Heart right ventricle (tissue), 16 donors: ENCODE measurements around the gene PRDX5. TPM values are rescaled to one million over a fixed set of nuclear protein-coding genes. Genes with fewer than 3 reads are reported as not detected.

Experiments used
- ATAC-seq, 8 donors: fragments of 200-7000 bp; cut with Tn5 transposase; one replicate each; pipeline ENCODE4 v1.9.1; 2020; ENCODE audit warnings: mild to moderate bottlenecking in 8 of 8, moderate library complexity in 8 of 8, moderate number of reproducible peaks in 1 of 8
- DNase-seq, 2 donors: peaks; one replicate each; pipeline ENCODE4 v3.0.0-alpha.2; 2020
- H3K27ac ChIP-seq, 10 donors: fragments of 200-600 bp; sonication (generic) in 2 of 10; one replicate each; pipeline versions ENCODE4 v1.5.0 to v1.8.0; 2020 to 2022; ENCODE audit warnings: mild to moderate bottlenecking in 3 of 10
- H3K27me3 ChIP-seq, 7 donors: fragments of 200-600 bp; one replicate each; pipeline ENCODE4 v1.8.0; 2021 to 2022; ENCODE audit warnings: mild to moderate bottlenecking in 2 of 7
- H3K36me3 ChIP-seq, 9 donors: fragments of 200-600 bp; sonication (generic) in 1 of 9; one replicate each; pipeline versions ENCODE4 v1.5.0 to v1.8.0; 2020 to 2022; ENCODE audit warnings: mild to moderate bottlenecking in 2 of 9
- H3K4me1 ChIP-seq, 9 donors: fragments of 200-600 bp; sonication (generic) in 1 of 9; one replicate each; pipeline versions ENCODE4 v1.5.0 to v1.8.0; 2020 to 2022; ENCODE audit warnings: mild to moderate bottlenecking in 4 of 9
- H3K4me3 ChIP-seq, 10 donors: fragments of 200-600 bp; sonication (generic) in 2 of 10; one replicate each; pipeline versions ENCODE4 v1.5.0 to v1.8.0; 2020 to 2022; ENCODE audit warnings: mild to moderate bottlenecking in 7 of 10, moderate library complexity in 2 of 10
- H3K9me3 ChIP-seq, 11 donors: fragments of 200-600 bp in 10 of 11; sonication (generic) in 2 of 11; one replicate each; pipeline versions ENCODE4 v1.5.0 to v1.8.0; 2013 to 2022; ENCODE audit warnings: mild to moderate bottlenecking in 2 of 11, control low read depth in 1 of 11, moderate library complexity in 1 of 11
- WGBS, 2 donors: extraction: QIAGEN DNeasy Blood & Tissue Kit; methylation state at CpG; one replicate each; pipeline ENCODE4 v1.1.7; 2013; ENCODE audit warnings: inconsistent platforms in 1 of 2; 5-methylcytosine and 5-hydroxymethylcytosine counted together
- intact Hi-C, 10 donors: fragments of 100-400 bp; cut with DNase I; formaldehyde crosslinking; loops; one replicate each; pipeline versions ENCODE4 v1.11.1 to v1.14.2; 2022
- polyA plus RNA-seq, 2 donors: library from polyadenylated mRNA; stranded (reverse); fragments of 200-250 nt; gene quantifications; one replicate each; pipeline ENCODE4 v1.2.3, GENCODE V29; 2013
- total RNA-seq, 10 donors: library from RNA; stranded (reverse); fragmentation: NEBNext Ultra II Directional in 3 of 10; extraction: Animal tissue kit (Norgen Biotek cat#: 25700) in 3 of 10; gene quantifications; one replicate each; pipeline versions ENCODE4 v1.2.1 to v1.2.4, GENCODE V29; 2021 to 2023
- TF ChIP-seq, protein P1 (sequence below), 9 donors: fragments of 200-600 bp; sonication (generic) in 2 of 9; IDR thresholded peaks; one replicate each; pipeline versions ENCODE4 v1.5.0 to v1.8.0; 2021 to 2022; ENCODE audit warnings: antibody characterized with exemption in 9 of 9, mild to moderate bottlenecking in 5 of 9, moderate library complexity in 1 of 9
- donor health status: Arrhythmogenic right ventricular cardiomyopathy.
- donor health status: ischemic (EF 13 %, LVEDD 7.1; RV severe dilation, severe dysfunction).
- donor health status: healthy with polysubstance abuse.
- donor health status: DM: no; HTN: yes; CAD: no.
- donor health status: DM: no; HTN: no; CAD: no.
- donor health status: ischemic (EF 25% LVEDD 6.9; RV normal size, moderate dysfunction).
- donor health status: ischemic (EF 25% LVEDD 5.7; RV mildly dilated, moderate dysfunction).
- donor health status: healthy.
- donor health status: DM: yes; HTN: yes; CAD: no.
- donor health status: Ischemic cardiomyopathy.
- donor health status: ischemic (EF 35%, LVEDD 5.7; RV mildly dilated, moderate dysfunction).
- donor health status: nonischemic (EF 11% LVEDD 7.7; RV severe dilation, severe dysfunction).
- donor health status: DM: yes; HTN: yes; CAD: no.
- donor health status: PGD.
- donor health status: ischemic (EF 29% LVEDD 5.4; RV normal size, mild dysfunction).
- donor health status: nonischemic (EF 23%, LVEDD 6.1; RV moderate dilation, normal function).

The PRDX5 gene
- total and polyA plus RNA-seq, 12 donors, result 264 to 750 (median 292) TPM

DNA sequence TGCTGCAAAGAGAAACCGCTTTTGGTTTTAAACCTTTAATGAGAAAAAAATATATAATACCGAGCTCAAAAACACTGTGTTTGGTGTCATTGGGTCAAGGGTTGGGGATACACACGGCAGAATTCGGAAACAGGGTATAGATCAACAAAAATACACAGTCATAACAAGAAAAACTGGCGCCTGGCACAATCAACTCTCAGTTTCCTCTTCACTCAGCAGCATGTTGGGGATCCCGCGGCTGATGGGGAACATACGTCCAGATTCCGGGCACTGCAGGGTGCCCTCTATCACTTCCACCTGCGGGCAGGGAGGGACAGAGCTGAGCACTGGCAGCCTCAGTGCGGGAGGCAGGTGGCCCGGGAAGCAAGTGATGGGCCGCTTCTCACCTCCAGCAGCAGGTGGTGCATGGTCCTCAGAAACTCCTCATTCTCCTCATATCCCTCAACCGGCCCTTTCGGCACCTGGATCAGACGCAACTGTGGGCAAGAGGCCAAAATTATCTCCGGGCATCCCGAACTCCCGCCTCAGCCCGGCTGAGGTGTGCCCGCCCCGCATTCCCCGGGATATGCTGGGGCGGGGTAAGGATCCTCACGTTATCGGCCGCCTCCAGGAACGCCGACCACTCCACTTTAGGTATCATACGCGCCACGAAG is 1.1 kb upstream of the PRDX5 start:
- peaks cover 8 to 57% (median 38%) of the 10 kb centered on the region in 9 donors for H3K4me1 ChIP-seq
- intact Hi-C loops, result loop anchor here in 6 of 10 donors (1.0 to 5.0 kb wide), 3 partner anchors 11 to 41 kb away; partner anchors contain the start of genes RPS6KA4 (in 4 of the 6) and ESRRA (in 1 of the 6)
- no peaks in the 10 kb centered on the region for H3K27me3 ChIP-seq
- no peaks in the 10 kb centered on the region for H3K9me3 ChIP-seq
- H3K27ac ChIP-seq, result peak overlapping the region; percentile 91 to 100 (median 98)
- 7 to 9% methylated on average over 32 of the region's 32 CpGs for WGBS, 2 donors
- H3K36me3 ChIP-seq, result peaks cover 0 to 49% (median 19%) of the 10 kb centered on the region in 9 donors
- TF ChIP-seq, protein P1, sequence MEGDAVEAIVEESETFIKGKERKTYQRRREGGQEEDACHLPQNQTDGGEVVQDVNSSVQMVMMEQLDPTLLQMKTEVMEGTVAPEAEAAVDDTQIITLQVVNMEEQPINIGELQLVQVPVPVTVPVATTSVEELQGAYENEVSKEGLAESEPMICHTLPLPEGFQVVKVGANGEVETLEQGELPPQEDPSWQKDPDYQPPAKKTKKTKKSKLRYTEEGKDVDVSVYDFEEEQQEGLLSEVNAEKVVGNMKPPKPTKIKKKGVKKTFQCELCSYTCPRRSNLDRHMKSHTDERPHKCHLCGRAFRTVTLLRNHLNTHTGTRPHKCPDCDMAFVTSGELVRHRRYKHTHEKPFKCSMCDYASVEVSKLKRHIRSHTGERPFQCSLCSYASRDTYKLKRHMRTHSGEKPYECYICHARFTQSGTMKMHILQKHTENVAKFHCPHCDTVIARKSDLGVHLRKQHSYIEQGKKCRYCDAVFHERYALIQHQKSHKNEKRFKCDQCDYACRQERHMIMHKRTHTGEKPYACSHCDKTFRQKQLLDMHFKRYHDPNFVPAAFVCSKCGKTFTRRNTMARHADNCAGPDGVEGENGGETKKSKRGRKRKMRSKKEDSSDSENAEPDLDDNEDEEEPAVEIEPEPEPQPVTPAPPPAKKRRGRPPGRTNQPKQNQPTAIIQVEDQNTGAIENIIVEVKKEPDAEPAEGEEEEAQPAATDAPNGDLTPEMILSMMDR (IDR thresholded peaks at IDR 0.05), result peak in 1 of 9 donors; percentile 13
- DNase-seq (no peak), ATAC-seq (peak in 2 of 8 donors; percentile 0 to 3)
- H3K4me3 ChIP-seq, result peak overlapping the region; percentile 45 to 94 (median 81)

DNA sequence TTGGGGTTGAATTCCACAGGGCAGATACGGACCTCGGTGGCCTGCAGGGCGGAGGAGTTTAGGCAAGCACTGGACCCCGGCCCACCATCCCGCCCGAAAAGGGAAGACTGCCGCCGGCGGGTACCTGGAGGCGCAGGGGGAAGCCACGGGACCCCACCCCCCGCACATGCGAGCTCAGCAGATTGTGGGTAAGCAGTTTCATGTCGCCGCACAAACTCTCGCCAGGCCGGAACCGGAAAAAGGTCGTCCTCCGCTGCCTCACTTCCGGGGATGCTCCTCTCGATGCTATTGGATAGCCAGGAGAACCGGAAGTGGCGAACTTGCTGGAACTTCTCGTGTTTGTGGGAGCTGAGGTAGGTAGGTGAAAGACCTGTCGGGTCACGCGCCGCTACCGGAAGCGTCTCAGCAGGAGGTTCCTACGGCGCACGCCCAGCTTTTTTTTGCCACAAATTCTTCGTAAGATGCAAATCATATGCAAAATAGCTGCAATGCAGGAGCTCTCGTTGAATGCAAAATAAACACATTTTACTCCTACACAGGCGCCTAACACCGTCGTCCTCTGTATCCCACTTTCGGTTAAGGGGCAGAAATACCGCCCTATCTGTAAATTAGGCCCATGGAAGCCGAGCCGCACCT is 478 bp upstream of the PRDX5 start, which contains the start of gene TRMT112:
TSS of gene TRMT112 (minus strand) at position 235 of the 636 bp plus-strand sequence. CDS start at position 202, 33 bp downstream.
- H3K27me3 ChIP-seq, result no peaks in the 10 kb centered on the region
- DNase-seq (peak; percentile 91 to 98), ATAC-seq (peak; percentile 78 to 93 (median 88))
- no peaks in the 10 kb centered on the region for H3K9me3 ChIP-seq
- H3K4me3 ChIP-seq, result peak within 1 kb of the TSS; percentile 45 to 94 (median 82)
- peak within 1 kb of the TSS; percentile 91 to 100 (median 98) for H3K27ac ChIP-seq
- TF ChIP-seq, protein P1 (IDR thresholded peaks at IDR 0.05), result no peak
- H3K36me3 ChIP-seq, result peaks cover 0 to 55% (median 19%) of the 10 kb centered on the region in 9 donors
- peaks cover 8 to 53% (median 37%) of the 10 kb centered on the region in 9 donors for H3K4me1 ChIP-seq
- intact Hi-C loops, result loop anchor here in 6 of 10 donors (1.0 to 5.0 kb wide), 3 partner anchors 12 to 40 kb away; partner anchors contain the start of genes RPS6KA4 (in 4 of the 6) and ESRRA (in 1 of the 6)
- WGBS, 2 donors, result 0% methylated on average over 43 of the region's 43 CpGs

DNA sequence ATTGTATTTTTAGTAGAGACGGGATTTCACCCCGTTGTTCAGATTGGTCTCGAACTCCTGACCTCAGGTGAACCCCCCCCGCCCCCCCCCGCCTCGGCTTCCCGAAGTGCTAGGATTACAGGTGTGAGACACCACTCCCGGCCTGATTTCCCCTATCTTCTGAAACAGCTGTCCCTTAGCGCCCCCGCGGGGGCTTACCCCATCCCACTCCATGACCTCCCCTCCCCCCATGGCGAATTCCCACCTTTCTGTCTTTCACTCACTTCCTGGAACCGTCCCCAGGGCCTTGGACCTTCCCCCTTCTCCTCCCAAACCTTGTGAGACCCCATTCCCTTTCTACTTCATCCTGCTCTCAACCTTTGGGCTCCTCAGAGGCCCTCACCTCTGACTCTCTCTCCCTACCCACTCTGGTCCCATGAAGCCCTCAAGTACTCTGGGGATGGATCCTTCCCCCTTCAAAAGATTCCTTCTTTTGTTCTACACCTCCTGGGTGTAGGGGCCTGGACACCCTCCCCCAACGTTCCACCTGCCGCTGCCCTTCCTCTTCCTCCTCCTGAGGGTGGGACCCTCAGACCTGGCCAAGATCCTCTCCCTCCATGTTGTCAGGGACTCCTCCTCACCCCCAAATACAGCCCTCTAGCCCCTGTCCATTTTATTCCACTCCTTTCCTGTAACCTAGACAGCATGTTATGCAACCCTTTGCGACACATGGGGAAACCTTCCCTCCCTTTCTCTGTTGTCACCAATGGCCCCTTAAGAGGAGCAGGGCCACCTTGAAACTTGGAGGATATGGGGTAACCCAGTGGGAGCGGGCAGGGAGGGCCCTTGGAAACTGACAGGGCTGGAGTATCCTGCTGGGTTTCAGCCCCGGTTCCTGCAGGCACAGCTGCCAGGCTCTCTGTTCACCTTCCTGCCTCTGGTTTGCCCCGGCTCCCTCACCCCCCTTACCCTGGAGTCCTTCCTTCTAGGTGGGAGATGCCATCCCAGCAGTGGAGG is 1.1 kb downstream of the PRDX5 start:
- TF ChIP-seq, protein P1 (IDR thresholded peaks at IDR 0.05), result no peak
- Histone ChIP-seq H3K4me3 (peak overlapping the region; percentile 45 to 94 (median 82)), H3K4me1 (peaks cover 3 to 37% (median 26%) of the 10 kb centered on the region in 9 donors), H3K27ac (peak overlapping the region in 9 of 10 donors; percentile 91 to 100 (median 98)), H3K36me3 (peaks cover 0 to 61% (median 19%) of the 10 kb centered on the region in 9 donors), H3K27me3 (no peaks in the 10 kb centered on the region), H3K9me3 (no peaks in the 10 kb centered on the region)
- DNase-seq (no peak), ATAC-seq (no peak)
- WGBS, 2 donors, result 25 to 27% methylated on average over 19 of the region's 19 CpGs
- intact Hi-C loops, result loop anchor here in 7 of 10 donors (1.0 to 5.0 kb wide), 4 partner anchors 33 to 38 kb away; partner anchors contain the start of gene RPS6KA4 (in 4 of the 7)
